ENCODE measurements around the gene TCF7L1.

The TCF7L1 gene

DNA sequence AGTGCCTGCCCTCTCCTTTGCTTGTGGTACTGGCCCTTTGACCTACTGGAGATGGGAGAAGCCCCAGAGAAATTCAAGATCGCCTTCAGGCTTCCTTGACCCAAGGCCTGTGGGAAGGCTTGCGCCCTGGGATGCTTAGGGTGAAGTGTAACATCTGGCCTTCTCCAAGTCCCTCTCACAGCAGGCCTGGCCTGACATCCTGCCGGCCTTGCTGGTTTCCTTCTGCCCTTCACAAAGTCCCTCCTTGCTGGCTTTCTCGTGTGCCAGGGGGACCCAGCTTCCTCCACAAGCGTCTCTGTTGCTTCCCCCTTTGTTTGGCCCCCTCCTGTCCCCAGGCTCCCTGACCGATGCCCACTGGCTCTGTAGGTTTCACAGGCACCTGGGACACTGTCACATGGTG is 26.4 kb downstream of the TCF7L1 start:
- H3K4me2 ChIP-seq (ENCODE audit: low read length) = no peak overlapping the region
- H3K27me3 ChIP-seq (ENCODE audit: low read depth, low read length) = no peaks in the 10 kb centered on the region
- TF ChIP-seq, protein P1, sequence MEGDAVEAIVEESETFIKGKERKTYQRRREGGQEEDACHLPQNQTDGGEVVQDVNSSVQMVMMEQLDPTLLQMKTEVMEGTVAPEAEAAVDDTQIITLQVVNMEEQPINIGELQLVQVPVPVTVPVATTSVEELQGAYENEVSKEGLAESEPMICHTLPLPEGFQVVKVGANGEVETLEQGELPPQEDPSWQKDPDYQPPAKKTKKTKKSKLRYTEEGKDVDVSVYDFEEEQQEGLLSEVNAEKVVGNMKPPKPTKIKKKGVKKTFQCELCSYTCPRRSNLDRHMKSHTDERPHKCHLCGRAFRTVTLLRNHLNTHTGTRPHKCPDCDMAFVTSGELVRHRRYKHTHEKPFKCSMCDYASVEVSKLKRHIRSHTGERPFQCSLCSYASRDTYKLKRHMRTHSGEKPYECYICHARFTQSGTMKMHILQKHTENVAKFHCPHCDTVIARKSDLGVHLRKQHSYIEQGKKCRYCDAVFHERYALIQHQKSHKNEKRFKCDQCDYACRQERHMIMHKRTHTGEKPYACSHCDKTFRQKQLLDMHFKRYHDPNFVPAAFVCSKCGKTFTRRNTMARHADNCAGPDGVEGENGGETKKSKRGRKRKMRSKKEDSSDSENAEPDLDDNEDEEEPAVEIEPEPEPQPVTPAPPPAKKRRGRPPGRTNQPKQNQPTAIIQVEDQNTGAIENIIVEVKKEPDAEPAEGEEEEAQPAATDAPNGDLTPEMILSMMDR (IDR thresholded peaks at IDR 0.05; ENCODE audit: low read depth, low read length) = no peak
- TF ChIP-seq EZH2phosphoT487 (IDR thresholded peaks at IDR 0.05; ENCODE audit: low read depth) = no peak
- H3K9me3 ChIP-seq (ENCODE audit: insufficient read depth, low read length) = no peaks in the 10 kb centered on the region
- no peaks in the 10 kb centered on the region for H3K36me3 ChIP-seq (replicated peaks; ENCODE audit: low read depth, low read length)
- H3K9ac ChIP-seq (ENCODE audit: low read length) = no peak overlapping the region
- no peaks in the 10 kb centered on the region for H3K4me1 ChIP-seq (ENCODE audit: low read length)
- H3K4me3 ChIP-seq (ENCODE audit: low read length) = no peak overlapping the region
- no peaks in the 10 kb centered on the region for H4K20me1 ChIP-seq (ENCODE audit: insufficient read depth, low read length)
- H2AFZ ChIP-seq (ENCODE audit: low read depth, low read length) = no peak overlapping the region; the same call in 1 of the 2 replicates
- no peak overlapping the region for H3K27ac ChIP-seq (ENCODE audit: low read length)
- no peaks in the 10 kb centered on the region for H3K79me2 ChIP-seq (ENCODE audit: low read length)

DNA sequence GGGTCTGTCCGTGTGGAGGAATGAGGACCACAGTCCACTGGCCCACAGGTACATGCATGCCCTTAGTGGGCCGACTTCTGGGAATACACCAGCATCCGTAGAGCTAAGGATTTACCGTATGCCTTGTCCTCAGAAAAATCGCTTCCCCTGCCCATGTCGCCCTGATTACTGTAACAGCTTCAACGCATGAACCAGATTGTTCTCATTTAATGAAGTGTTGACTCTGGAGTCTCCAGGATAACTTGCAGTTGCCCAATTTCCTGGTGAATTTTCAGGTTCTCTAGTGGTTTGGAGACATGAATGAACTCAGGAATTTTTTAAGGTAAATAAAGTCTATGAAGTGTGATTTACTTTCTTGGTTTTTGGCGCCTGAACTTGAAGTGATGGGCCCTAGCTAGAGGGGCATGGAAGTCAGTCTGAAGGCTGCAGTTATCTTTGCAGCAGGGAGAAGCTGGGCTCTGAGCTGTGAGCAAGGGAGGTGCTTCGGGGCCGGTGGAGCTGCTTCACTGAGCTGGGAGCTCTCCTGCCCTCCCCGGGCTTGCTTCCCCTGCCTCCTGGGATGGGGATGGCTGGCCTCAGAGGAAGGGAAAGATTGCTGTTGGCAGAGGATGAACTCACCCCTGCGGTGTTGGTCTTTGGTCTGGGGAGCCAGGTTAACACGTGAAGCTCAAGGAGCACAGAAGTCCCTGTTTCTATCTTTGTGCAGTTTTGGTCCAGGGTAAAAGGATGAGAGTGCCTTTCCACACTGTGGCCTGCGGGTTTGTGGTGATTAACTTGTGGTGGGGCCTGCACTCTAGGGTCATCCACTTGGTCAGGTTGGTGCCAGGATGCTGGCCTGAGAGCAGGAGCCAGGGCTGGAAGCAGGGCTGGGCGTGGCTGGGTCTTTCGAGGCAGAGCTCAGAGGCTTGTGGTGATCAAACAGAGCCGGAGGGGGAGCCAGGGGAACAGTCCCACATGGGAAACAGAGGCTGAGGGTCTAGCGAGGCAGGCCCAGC is 28.1 kb downstream of the TCF7L1 start:
- Histone ChIP-seq H3K9ac (ENCODE audit: low read length) (no peak overlapping the region), H2AFZ (ENCODE audit: low read depth, low read length) (no peak overlapping the region), H3K27me3 (ENCODE audit: low read depth, low read length) (no peaks in the 10 kb centered on the region), H3K9me3 (ENCODE audit: insufficient read depth, low read length) (no peaks in the 10 kb centered on the region), H3K4me2 (ENCODE audit: low read length) (no peak overlapping the region), H3K4me1 (ENCODE audit: low read length) (no peaks in the 10 kb centered on the region), H3K27ac (ENCODE audit: low read length) (no peak overlapping the region), H3K4me3 (ENCODE audit: low read length) (no peak overlapping the region), H3K36me3 (replicated peaks; ENCODE audit: low read depth, low read length) (no peaks in the 10 kb centered on the region), H4K20me1 (ENCODE audit: insufficient read depth, low read length) (no peaks in the 10 kb centered on the region), H3K79me2 (ENCODE audit: low read length) (no peaks in the 10 kb centered on the region)
- no peak for TF ChIP-seq EZH2phosphoT487 (IDR thresholded peaks at IDR 0.05; ENCODE audit: low read depth)
- TF ChIP-seq, protein P1 (IDR thresholded peaks at IDR 0.05; ENCODE audit: low read depth, low read length) = no peak

DNA sequence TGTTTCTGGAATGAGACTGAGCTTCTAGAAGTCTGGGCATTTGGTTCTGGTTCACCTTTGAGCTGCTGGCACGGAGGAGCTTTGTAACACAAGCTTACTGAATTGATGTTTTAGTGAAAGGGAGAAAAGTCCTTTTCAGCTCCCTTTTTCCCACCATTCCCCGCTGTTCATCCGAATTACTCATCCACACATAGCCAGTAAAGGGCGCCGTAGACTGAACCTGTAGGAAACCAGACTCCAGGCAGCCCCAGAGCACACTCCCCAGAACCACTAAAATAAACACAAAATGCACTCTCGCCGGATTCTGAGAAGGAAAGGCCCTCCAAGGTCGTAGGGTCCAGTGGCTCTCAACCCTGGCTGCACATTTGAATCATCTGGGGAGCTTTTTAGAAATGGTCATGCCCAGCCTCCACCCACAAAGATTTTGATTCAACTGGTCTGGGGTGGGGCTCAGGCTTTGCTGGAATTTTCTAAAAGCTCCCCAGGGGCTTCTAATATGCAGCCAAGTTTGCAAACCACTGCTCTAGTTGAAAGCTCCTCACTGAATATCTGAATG is 29.6 kb downstream of the TCF7L1 start:
- no peak overlapping the region for H3K4me3 ChIP-seq (ENCODE audit: low read length)
- no peaks in the 10 kb centered on the region for H3K79me2 ChIP-seq (ENCODE audit: low read length)
- H3K4me2 ChIP-seq (ENCODE audit: low read length) = no peak overlapping the region
- no peaks in the 10 kb centered on the region for H3K4me1 ChIP-seq (ENCODE audit: low read length)
- TF ChIP-seq, protein P1 (IDR thresholded peaks at IDR 0.05; ENCODE audit: low read depth, low read length) = no peak
- TF ChIP-seq EZH2phosphoT487 (IDR thresholded peaks at IDR 0.05; ENCODE audit: low read depth) = no peak
- H3K27me3 ChIP-seq (ENCODE audit: low read depth, low read length) = no peaks in the 10 kb centered on the region
- H3K9me3 ChIP-seq (ENCODE audit: insufficient read depth, low read length) = no peaks in the 10 kb centered on the region
- H3K27ac ChIP-seq (ENCODE audit: low read length) = no peak overlapping the region
- H3K9ac ChIP-seq (ENCODE audit: low read length) = no peak overlapping the region
- H3K36me3 ChIP-seq (replicated peaks; ENCODE audit: low read depth, low read length) = no peaks in the 10 kb centered on the region
- no peaks in the 10 kb centered on the region for H4K20me1 ChIP-seq (ENCODE audit: insufficient read depth, low read length)
- H2AFZ ChIP-seq (ENCODE audit: low read depth, low read length) = no peak overlapping the region

DNA sequence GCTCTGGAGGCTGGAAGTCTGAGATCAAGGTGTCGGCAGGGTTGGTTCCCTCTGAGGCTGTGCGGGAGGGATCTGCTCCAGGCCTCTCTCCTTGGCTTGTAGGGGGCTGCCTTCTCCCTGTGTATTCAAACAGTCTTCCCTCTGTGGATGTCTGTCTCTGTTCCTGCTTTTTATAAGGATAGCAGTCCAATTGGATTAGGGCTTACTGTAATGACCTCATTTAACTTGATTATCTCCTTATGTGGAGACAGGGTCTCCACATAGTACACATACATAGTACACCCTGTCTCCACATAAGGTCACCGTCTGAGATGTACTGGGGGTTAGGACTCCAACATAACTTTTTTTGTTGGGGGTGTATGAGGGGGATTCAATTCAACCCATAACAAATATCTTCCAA is 30.5 kb downstream of the TCF7L1 start:
- no peaks in the 10 kb centered on the region for H3K27me3 ChIP-seq (ENCODE audit: low read depth, low read length)
- no peak overlapping the region for H3K9ac ChIP-seq (ENCODE audit: low read length)
- H3K4me1 ChIP-seq (ENCODE audit: low read length) = no peaks in the 10 kb centered on the region
- TF ChIP-seq, protein P1 (IDR thresholded peaks at IDR 0.05; ENCODE audit: low read depth, low read length) = no peak
- TF ChIP-seq EZH2phosphoT487 (IDR thresholded peaks at IDR 0.05; ENCODE audit: low read depth) = no peak
- H3K4me3 ChIP-seq (ENCODE audit: low read length) = no peak overlapping the region
- H4K20me1 ChIP-seq (ENCODE audit: insufficient read depth, low read length) = no peaks in the 10 kb centered on the region
- no peaks in the 10 kb centered on the region for H3K36me3 ChIP-seq (replicated peaks; ENCODE audit: low read depth, low read length)
- no peak overlapping the region for H2AFZ ChIP-seq (ENCODE audit: low read depth, low read length)
- H3K9me3 ChIP-seq (ENCODE audit: insufficient read depth, low read length) = no peaks in the 10 kb centered on the region
- no peak overlapping the region for H3K27ac ChIP-seq (ENCODE audit: low read length)
- H3K4me2 ChIP-seq (ENCODE audit: low read length) = no peak overlapping the region
- H3K79me2 ChIP-seq (ENCODE audit: low read length) = no peaks in the 10 kb centered on the region
